ENCODE measurements around the gene CCDC12. TPM values are rescaled to one million over a fixed set of nuclear protein-coding genes. Genes with fewer than 3 reads are reported as not detected.

The CCDC12 gene
- total RNA-seq, 4 donors from 2014 or later, result 4.1 to 92.0 (median 41.2) TPM

GRCh38 chr3:46926039-46926438 is 50.5 kb downstream of the CCDC12 start:
- Histone ChIP-seq H3K9me3 (no peaks in the 10 kb centered on the region), H3K4me3 (no peak overlapping the region), H3K27ac (no peak overlapping the region), H3K36me3 (no peaks in the 10 kb centered on the region), H3K27me3 (no peaks in the 10 kb centered on the region), H3K4me1 (peaks cover 0 to 11% of the 10 kb centered on the region in 2 donors)
- TF ChIP-seq POLR2A (IDR thresholded peaks at IDR 0.05), result no peak
- no peak for TF ChIP-seq CTCF (IDR thresholded peaks at IDR 0.05)
- intact Hi-C loops (cut with DNase I; ENCODE audit: low total_unique reads), result no loop called here
- peak in 1 of 2 donors; percentile 14 for DNase-seq

DNA sequence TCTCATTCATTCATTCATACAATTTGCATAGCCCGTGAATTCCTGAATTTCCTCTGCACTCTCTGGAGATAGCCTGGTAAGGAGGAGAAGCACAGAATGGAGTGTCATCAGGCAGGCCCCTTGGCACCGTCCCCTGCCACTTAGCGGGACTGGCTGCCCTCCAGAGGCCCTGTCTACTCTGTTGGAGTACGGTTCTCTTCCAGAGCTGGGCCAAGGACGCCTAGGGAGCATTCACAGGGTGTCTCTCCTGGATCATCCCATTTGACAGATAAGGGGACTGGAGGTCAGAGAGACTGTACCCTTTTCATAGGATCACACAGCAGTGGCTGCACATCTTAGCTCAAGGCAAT is 51.0 kb downstream of the CCDC12 start:
- no peaks in the 10 kb centered on the region for H3K36me3 ChIP-seq
- DNase-seq, result no peak
- no peaks in the 10 kb centered on the region for H3K9me3 ChIP-seq
- TF ChIP-seq CTCF (IDR thresholded peaks at IDR 0.05) (no peak), POLR2A (IDR thresholded peaks at IDR 0.05) (no peak)
- H3K4me3 ChIP-seq, result no peak overlapping the region
- no peaks in the 10 kb centered on the region for H3K27me3 ChIP-seq
- no peak overlapping the region for H3K27ac ChIP-seq
- intact Hi-C loops (cut with DNase I; ENCODE audit: low total_unique reads), result no loop called here
- peaks cover 0 to 6% of the 10 kb centered on the region in 2 donors for H3K4me1 ChIP-seq

GRCh38 chr3:46924921-46925584 is 51.5 kb downstream of the CCDC12 start:
- no peak for DNase-seq
- intact Hi-C loops (cut with DNase I; ENCODE audit: low total_unique reads), result no loop called here
- no peak overlapping the region for H3K4me3 ChIP-seq
- TF ChIP-seq CTCF (IDR thresholded peaks at IDR 0.05) (no peak), POLR2A (IDR thresholded peaks at IDR 0.05) (no peak)
- no peaks in the 10 kb centered on the region for H3K36me3 ChIP-seq
- no peaks in the 10 kb centered on the region for H3K9me3 ChIP-seq
- no peaks in the 10 kb centered on the region for H3K27me3 ChIP-seq
- H3K4me1 ChIP-seq, result peaks cover 0 to 1% of the 10 kb centered on the region in 2 donors
- no peak overlapping the region for H3K27ac ChIP-seq

GRCh38 chr3:46923559-46924350 is 52.8 kb downstream of the CCDC12 start:
- intact Hi-C loops (cut with DNase I; ENCODE audit: low total_unique reads), result no loop called here

More at GRCh38 chr3:46923559-46924350, 52.8 kb downstream of the CCDC12 start:
- Histone ChIP-seq H3K36me3 (no peaks in the 10 kb centered on the region), H3K4me1 (no peaks in the 10 kb centered on the region), H3K27ac (no peak overlapping the region), H3K4me3 (no peak overlapping the region), H3K27me3 (no peaks in the 10 kb centered on the region), H3K9me3 (no peaks in the 10 kb centered on the region)
- TF ChIP-seq POLR2A (IDR thresholded peaks at IDR 0.05) (no peak), CTCF (IDR thresholded peaks at IDR 0.05) (peak; percentile 40 to 56 (median 46))
- peak in 1 of 2 donors; percentile 18 for DNase-seq

Measured in uterus (tissue), 4 donors.